ENCODE measurements around the gene SOX10.

DNA sequence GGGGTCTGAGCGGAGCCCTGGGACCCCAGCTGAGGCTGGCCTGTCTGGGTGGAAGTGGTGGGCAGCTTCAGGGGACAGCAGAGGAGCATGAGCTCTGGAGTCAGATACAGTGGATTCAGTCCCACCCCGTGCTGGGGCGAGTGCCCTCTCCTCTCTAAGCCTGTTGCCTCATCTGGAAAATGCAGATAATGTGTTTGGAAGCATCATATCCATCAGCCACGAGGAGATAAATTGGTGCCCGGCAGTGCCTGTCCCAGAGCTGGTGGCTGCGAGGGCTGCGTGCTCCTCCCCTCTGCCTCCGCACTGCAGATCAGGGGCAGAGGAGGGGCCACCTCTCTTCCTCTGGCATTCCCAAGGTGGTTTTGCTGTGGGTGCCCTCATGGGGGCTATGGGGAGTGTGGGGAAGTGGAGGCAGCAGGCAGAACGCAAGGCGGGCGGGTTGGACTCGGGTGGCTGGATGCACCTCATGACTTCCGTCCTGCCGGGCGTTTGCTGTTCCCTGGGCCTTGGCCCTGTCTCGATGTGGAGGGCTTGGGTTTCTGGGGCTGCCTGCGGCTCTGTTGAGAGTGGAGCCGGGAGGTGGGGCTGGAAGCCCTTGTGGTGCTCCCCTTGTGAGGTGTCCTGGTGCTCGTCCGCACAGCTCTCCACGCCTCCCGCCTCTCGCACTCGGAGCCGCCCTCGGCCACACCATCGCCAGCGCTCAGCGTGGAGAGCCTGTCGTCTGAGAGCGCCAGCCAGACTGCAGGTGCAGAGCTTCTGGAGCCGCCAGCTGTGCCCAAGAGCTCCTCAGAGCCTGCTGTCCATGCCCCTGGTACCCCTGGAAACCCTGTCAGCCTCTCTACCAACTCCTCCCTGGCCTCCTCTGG lies 57.4 kb downstream of the SOX10 start:
- TF ChIP-seq POLR2AphosphoS5 (IDR thresholded peaks at IDR 0.05; ENCODE audit: low read depth, low read length) (no peak), POLR2A (IDR thresholded peaks at IDR 0.05; ENCODE audit: low read depth, low read length) (no peak)
